Endothelial cell of umbilical vein (primary cell): ENCODE results near the gene DEXI. TPM values are rescaled to one million over a fixed set of nuclear protein-coding genes. Genes with fewer than 3 reads are reported as not detected.

Experiments used
- BruUV-seq: library from RNA; stranded (reverse); fragments of 400-500 nt; replicated peaks from 2 replicates; lab custom pipeline; 2021; lab: Mats Ljungman, UMichigan
- CTCF ChIA-PET: fragments of 300-600, 350-600 bp; sonication (Branson Sonifier 250); formaldehyde crosslinking; loops from one replicate; lab custom pipeline; 2021; ENCODE audit warnings: antibody characterized with exemption, inconsistent platforms; lab: Charles Lee
- POLR2A ChIA-PET: fragments of 300-600, 350-600 bp; sonication (Branson Sonifier 250); formaldehyde crosslinking; loops from one replicate; lab custom pipeline; 2021; ENCODE audit warnings: antibody characterized with exemption, inconsistent platforms; lab: Charles Lee
- DNase-seq: peaks from one replicate; pipeline ENCODE4 v3.0.0-alpha.2; 2011; ENCODE audit warnings: low read depth, low spot score
- FAIRE-seq: peaks from 2 replicates; lab custom pipeline; 2011; peaks lifted over from hg19 to GRCh38; lab: Jason Lieb, UNC
- H2AFZ ChIP-seq: 2 replicates; pipeline ENCODE4 v1.6.0; 2012; ENCODE audit warnings: low read depth, low read length, control low read depth, inconsistent platforms
- H3K27ac ChIP-seq: 2 replicates; pipeline ENCODE4 v1.5.1; 2011; ENCODE audit warnings: low read depth, mild to moderate bottlenecking, control low read depth, low read length, moderate library complexity; ENCODE audit not compliant: insufficient read depth
- H3K27me3 ChIP-seq, 2 experiments: 2 replicates each; pipeline versions ENCODE4 v1.6.0 to v1.6.1; 2011; ENCODE audit warnings: low read length in 2 of 2, mixed read lengths in 1 of 2; ENCODE audit not compliant: control insufficient read depth in 2 of 2, insufficient read depth in 2 of 2
- H3K36me3 ChIP-seq, 2 experiments: 2 replicates in 1 of 2; 3 replicates in 1 of 2; pipeline ENCODE4 v1.5.1; 2011; ENCODE audit warnings: low read length in 2 of 2, mild to moderate bottlenecking in 1 of 2, moderate library complexity in 1 of 2; ENCODE audit not compliant: control insufficient read depth in 2 of 2, insufficient read depth in 2 of 2; ENCODE audit errors: extremely low read depth in 1 of 2
- H3K4me1 ChIP-seq: 3 replicates; pipeline ENCODE4 v1.5.1; 2011; ENCODE audit warnings: mild to moderate bottlenecking, low read length; ENCODE audit not compliant: control insufficient read depth, insufficient read depth; ENCODE audit errors: extremely low read depth
- H3K4me2 ChIP-seq: 2 replicates; pipeline ENCODE4 v1.6.1; 2011; ENCODE audit warnings: low read length, control low read depth, mixed read lengths; ENCODE audit not compliant: insufficient read depth
- H3K4me3 ChIP-seq, 3 experiments: fragments of 200-600 bp in 1 of 3; sonication (generic), shearing (Covaris generic) in 1 of 3; replicated peaks in 1 of 3; 2 replicates each; pipeline ENCODE4 v1.5.1; 2011 to 2016; ENCODE audit warnings: control low read depth in 3 of 3, low read length in 3 of 3, mild to moderate bottlenecking in 2 of 3, inconsistent platforms in 1 of 3, low read depth in 1 of 3, moderate library complexity in 1 of 3; ENCODE audit not compliant: insufficient read depth in 1 of 3
- H3K79me2 ChIP-seq: 2 replicates; pipeline ENCODE4 v1.6.0; 2012; ENCODE audit warnings: low read length, inconsistent platforms; ENCODE audit not compliant: control insufficient read depth, insufficient read depth
- H3K9ac ChIP-seq: replicated peaks from 2 replicates; pipeline ENCODE3; 2011; ENCODE audit warnings: low read length, control low read depth; ENCODE audit not compliant: insufficient read depth; ENCODE audit errors: extremely low read depth
- H3K9me1 ChIP-seq: replicated peaks from 3 replicates; pipeline ENCODE4 v1.6.0; 2011; ENCODE audit warnings: mild to moderate bottlenecking, low read length; ENCODE audit not compliant: control insufficient read depth, insufficient read depth; ENCODE audit errors: extremely low read depth
- H3K9me3 ChIP-seq: replicated peaks from 2 replicates; pipeline ENCODE4 v1.5.1; 2012; ENCODE audit warnings: low read length, inconsistent platforms; ENCODE audit not compliant: control insufficient read depth, insufficient read depth
- H4K20me1 ChIP-seq: replicated peaks from 2 replicates; pipeline ENCODE3; 2011; ENCODE audit warnings: mild to moderate bottlenecking, low read length; ENCODE audit not compliant: control insufficient read depth, insufficient read depth; ENCODE audit errors: extremely low read depth
- EZH2 ChIP-seq: IDR thresholded peaks from 2 replicates; pipeline ENCODE4 v1.6.1; 2012; ENCODE audit warnings: borderline replicate concordance, low read depth, mild to moderate bottlenecking, moderate library complexity, low read length, inconsistent platforms; ENCODE audit not compliant: severe bottlenecking
- FOS ChIP-seq: IDR thresholded peaks from 2 replicates; pipeline ENCODE4 v1.6.1; 2011; ENCODE audit warnings: mild to moderate bottlenecking, low read length, moderate library complexity, borderline replicate concordance; ENCODE audit not compliant: insufficient read depth
- GATA2 ChIP-seq: IDR thresholded peaks from 2 replicates; pipeline ENCODE4 v1.7.0; 2011; ENCODE audit warnings: low read depth, mild to moderate bottlenecking, moderate library complexity, mixed read lengths, low read length; ENCODE audit not compliant: insufficient read length, insufficient read depth
- JUN ChIP-seq: IDR thresholded peaks from 2 replicates; pipeline ENCODE4 v1.6.1; 2011; ENCODE audit warnings: borderline replicate concordance, low read depth; ENCODE audit not compliant: insufficient read length, insufficient read depth
- MYC ChIP-seq: IDR thresholded peaks from one replicate; pipeline ENCODE4 v1.6.1; 2011; ENCODE audit warnings: mild to moderate bottlenecking, low read depth, low read length
- POLR2A ChIP-seq: IDR thresholded peaks from 2 replicates; pipeline ENCODE4 v1.6.1; 2012; ENCODE audit warnings: low read depth, mild to moderate bottlenecking, control low read depth, low read length
- POLR2AphosphoS5 ChIP-seq: IDR thresholded peaks from 2 replicates; pipeline ENCODE4 v1.6.1; 2012; ENCODE audit warnings: low read depth, mild to moderate bottlenecking, control low read depth, low read length, moderate library complexity; ENCODE audit not compliant: insufficient read depth
- dilution Hi-C: fragments of 300-500 bp; cut with MboI; formaldehyde crosslinking; loops from one replicate; pipeline ENCODE4 v1.15.0; 2019; ENCODE audit warnings: low sequenced_read_pairs; ENCODE audit not compliant: extremely low pct_ligation_motif_present
- intact Hi-C: fragments of 100-400 bp; cut with micrococcal nuclease; formaldehyde crosslinking; loops from one replicate; pipeline ENCODE4 v1.10.0; 2022
- polyA plus RNA-seq, 4 experiments: library from polyadenylated mRNA; depleted of rRNA in 3 of 4; stranded (reverse) in 3 of 4; unstranded in 1 of 4; fragments of >200 nt; gene quantifications; 2 replicates each; pipeline versions ENCODE4 v1.2.1 to v1.2.3, GENCODE V29; 2011 to 2012; ENCODE audit warnings: missing spikeins in 1 of 4
- total RNA-seq: library from RNA; stranded (reverse); gene quantifications from 2 replicates; pipeline ENCODE4 v1.2.3, GENCODE V29; 2021
- TF ChIP-seq, protein P1 (sequence below): IDR thresholded peaks from 2 replicates; pipeline ENCODE4 v1.6.1; 2011; ENCODE audit not compliant: insufficient read depth, insufficient read length
- TF ChIP-seq, protein P2 (sequence below), 2 donors: IDR thresholded peaks; 1 replicate in 1 of 2; 2 replicates in 1 of 2; pipeline ENCODE4 v1.5.1; 2011; ENCODE audit warnings: low read length in 2 of 2, mild to moderate bottlenecking in 2 of 2, moderate library complexity in 2 of 2, control low read depth in 1 of 2, inconsistent platforms in 1 of 2, low read depth in 1 of 2; ENCODE audit not compliant: insufficient read depth in 1 of 2; ENCODE audit errors: extremely low read depth in 1 of 2

The DEXI gene
- total and polyA plus RNA-seq, 2 donors (not counting 3 experiments of a cell fraction or from before 2014, with no cell fraction given), result 32.8 to 69.5 TPM

DNA sequence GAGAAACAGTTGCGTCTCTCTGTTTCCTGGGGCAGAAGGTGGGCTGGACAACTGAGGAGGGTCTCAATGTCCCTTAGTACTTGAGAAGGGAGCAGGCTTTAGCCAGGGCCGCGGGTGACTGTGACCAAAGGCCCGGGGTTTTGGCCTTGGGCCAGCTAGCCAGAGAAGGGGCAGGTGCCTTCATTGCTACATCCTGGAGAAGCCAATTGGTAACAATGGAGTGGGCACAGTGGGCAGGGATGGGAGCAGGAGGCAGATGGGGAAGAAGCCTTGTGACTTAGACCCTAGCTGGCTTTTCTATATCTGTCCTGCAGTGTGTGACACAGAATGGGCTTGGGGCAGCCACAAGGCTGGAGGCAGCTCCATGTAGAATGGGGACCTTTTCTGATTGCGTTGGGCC, 48.1 kb upstream of the DEXI start:
- Histone ChIP-seq H2AFZ (no peak overlapping the region), H3K9ac (no peak overlapping the region), H4K20me1 (no peaks in the 10 kb centered on the region), H3K27me3 (no peaks in the 10 kb centered on the region), H3K9me1 (no peaks in the 10 kb centered on the region), H3K4me3 (no peak overlapping the region), H3K27ac (no peak overlapping the region), H3K9me3 (no peaks in the 10 kb centered on the region), H3K4me1 (peaks cover 15% of the 10 kb centered on the region), H3K79me2 (no peaks in the 10 kb centered on the region), H3K4me2 (no peak overlapping the region), H3K36me3 (peaks cover 0 to 3% of the 10 kb centered on the region in 2 experiments)
- TF ChIP-seq GATA2 (no peak), MYC (no peak), EZH2 (no peak), POLR2AphosphoS5 (no peak), POLR2A (no peak), JUN (no peak), FOS (no peak)
- TF ChIP-seq, protein P1, sequence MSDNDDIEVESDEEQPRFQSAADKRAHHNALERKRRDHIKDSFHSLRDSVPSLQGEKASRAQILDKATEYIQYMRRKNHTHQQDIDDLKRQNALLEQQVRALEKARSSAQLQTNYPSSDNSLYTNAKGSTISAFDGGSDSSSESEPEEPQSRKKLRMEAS, result no peak
- TF ChIP-seq, protein P2, sequence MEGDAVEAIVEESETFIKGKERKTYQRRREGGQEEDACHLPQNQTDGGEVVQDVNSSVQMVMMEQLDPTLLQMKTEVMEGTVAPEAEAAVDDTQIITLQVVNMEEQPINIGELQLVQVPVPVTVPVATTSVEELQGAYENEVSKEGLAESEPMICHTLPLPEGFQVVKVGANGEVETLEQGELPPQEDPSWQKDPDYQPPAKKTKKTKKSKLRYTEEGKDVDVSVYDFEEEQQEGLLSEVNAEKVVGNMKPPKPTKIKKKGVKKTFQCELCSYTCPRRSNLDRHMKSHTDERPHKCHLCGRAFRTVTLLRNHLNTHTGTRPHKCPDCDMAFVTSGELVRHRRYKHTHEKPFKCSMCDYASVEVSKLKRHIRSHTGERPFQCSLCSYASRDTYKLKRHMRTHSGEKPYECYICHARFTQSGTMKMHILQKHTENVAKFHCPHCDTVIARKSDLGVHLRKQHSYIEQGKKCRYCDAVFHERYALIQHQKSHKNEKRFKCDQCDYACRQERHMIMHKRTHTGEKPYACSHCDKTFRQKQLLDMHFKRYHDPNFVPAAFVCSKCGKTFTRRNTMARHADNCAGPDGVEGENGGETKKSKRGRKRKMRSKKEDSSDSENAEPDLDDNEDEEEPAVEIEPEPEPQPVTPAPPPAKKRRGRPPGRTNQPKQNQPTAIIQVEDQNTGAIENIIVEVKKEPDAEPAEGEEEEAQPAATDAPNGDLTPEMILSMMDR (IDR thresholded peaks at IDR 0.05; ENCODE audit: extremely low read depth in 1 of 2, insufficient read depth in 1 of 2, low read depth in 1 of 2, low read length in 2 of 2), result no peak
- dilution Hi-C loops, result no loop called here
- BruUV-seq, result no TSS peak
- ChIA-PET CTCF (interaction anchor here (0.9 to 2.4 kb wide), 3 partner anchors 10 to 265 kb away, joined by 3 to 9 read pairs (median 4); partner anchors contain the start of gene SOCS1), POLR2A (no interaction called here)
- DNase-seq (no peak), FAIRE-seq (no peak)
- intact Hi-C loops, result no loop called here
